Kidney (tissue), 14 donors: Measurements from ENCODE around the gene CCK. TPM values are rescaled to one million over a fixed set of nuclear protein-coding genes. Genes with fewer than 3 reads are reported as not detected.

ENCODE experiments used
- DNase-seq, 5 donors: peaks; one replicate each; pipeline ENCODE4 v3.0.0-alpha.2; 2013 to 2020
- FAIRE-seq: peaks from 2 replicates; lab custom pipeline; 2012; peaks lifted over from hg19 to GRCh38; lab: Jason Lieb, UNC
- H3K27ac ChIP-seq, 2 donors: one replicate each; pipeline ENCODE4 v1.7.0; 2013; ENCODE audit warnings: low read depth in 2 of 2, low read length in 2 of 2, inconsistent platforms in 1 of 2
- H3K27me3 ChIP-seq: one replicate; pipeline ENCODE4 v1.7.1; 2013; ENCODE audit warnings: low read length, inconsistent platforms; ENCODE audit not compliant: control insufficient read depth, insufficient read depth
- H3K36me3 ChIP-seq, 3 donors: one replicate each; pipeline versions ENCODE4 v1.7.0 to v1.7.1; 2013; ENCODE audit warnings: low read length in 3 of 3, control low read depth in 1 of 3, inconsistent platforms in 1 of 3; ENCODE audit not compliant: insufficient read depth in 3 of 3, control insufficient read depth in 2 of 3
- H3K4me1 ChIP-seq, 3 donors: one replicate each; pipeline versions ENCODE4 v1.7.0 to v1.7.1; 2013; ENCODE audit warnings: low read length in 3 of 3, inconsistent platforms in 1 of 3, low read depth in 1 of 3; ENCODE audit not compliant: control insufficient read depth in 2 of 3, insufficient read depth in 2 of 3
- H3K4me3 ChIP-seq, 3 donors: one replicate each; pipeline versions ENCODE4 v1.7.0 to v1.8.1; 2013; ENCODE audit warnings: low read length in 3 of 3, control low read depth in 1 of 3, inconsistent platforms in 1 of 3
- H3K9ac ChIP-seq, 3 donors: one replicate each; pipeline versions ENCODE4 v1.7.0 to v1.7.1; 2013; ENCODE audit warnings: low read length in 3 of 3, control low read depth in 1 of 3, inconsistent platforms in 1 of 3
- H3K9me3 ChIP-seq, 3 donors: one replicate each; pipeline versions ENCODE4 v1.7.0 to v1.7.1; 2013; ENCODE audit warnings: low read length in 3 of 3, control low read depth in 1 of 3, inconsistent platforms in 1 of 3; ENCODE audit not compliant: control insufficient read depth in 2 of 3, insufficient read depth in 1 of 3
- CTCF ChIP-seq: IDR thresholded peaks from 3 replicates; pipeline ENCODE4 v1.5.1; 2012; ENCODE audit warnings: mild to moderate bottlenecking, moderate library complexity, borderline replicate concordance; ENCODE audit not compliant: insufficient read depth; ENCODE audit errors: extremely low read depth
- intact Hi-C: fragments of 100-400 bp; cut with DNase I; formaldehyde crosslinking; loops from one replicate; pipeline ENCODE4 v1.11.1; 2022
- polyA plus RNA-seq: library from polyadenylated mRNA; stranded (reverse); fragments of 350-450 nt; fragmentation: Illumina TruSeq; extraction: RNeasy Lipid Tissue Mini Kit (QIAGEN cat#74804); gene quantifications from one replicate; pipeline ENCODE4 v1.2.3, GENCODE V29; 2014; ENCODE audit warnings: low read depth, low replicate concordance; ENCODE audit not compliant: insufficient read depth
- total RNA-seq: library from RNA; stranded (reverse); fragmentation: NEBNext Ultra II Directional; extraction: Animal tissue kit (Norgen Biotek cat#: 25700); gene quantifications from one replicate; pipeline ENCODE4 v1.2.1, GENCODE V29; 2021
- donor health status: control.
- donor health status: control.
- donor health status: control.
- donor health status: control.
- donor health status: control.
- donor health status: DM: yes; HTN: yes; CAD: no.
- donor health status: Normal renal cell carcinoma (clear cell type).

CCK gene
- total and polyA plus RNA-seq, 2 donors from 2014 or later, result not detected

- intact Hi-C loops, result no loop called here
- H3K27ac ChIP-seq, result no peak overlapping the region
- no peak overlapping the region for H3K9ac ChIP-seq
- H3K4me1 ChIP-seq, result no peaks in the 10 kb centered on the region
- no peaks in the 10 kb centered on the region for H3K36me3 ChIP-seq
- TF ChIP-seq CTCF, result no peak
- no peaks in the 10 kb centered on the region for H3K27me3 ChIP-seq
- no peaks in the 10 kb centered on the region for H3K9me3 ChIP-seq
- no peak overlapping the region for H3K4me3 ChIP-seq
- FAIRE-seq, result no peak
- no peak for DNase-seq
Measured at GRCh38 chr3:42300778-42301177, 34.8 kb upstream of the CCK start.

GRCh38 chr3:42300013-42300412 lies 34.0 kb upstream of the CCK start:
- no peak for TF ChIP-seq CTCF
- no peak overlapping the region for H3K9ac ChIP-seq
- FAIRE-seq, result no peak
- no peaks in the 10 kb centered on the region for H3K4me1 ChIP-seq
- no peaks in the 10 kb centered on the region for H3K27me3 ChIP-seq
- H3K9me3 ChIP-seq, result no peaks in the 10 kb centered on the region
- H3K4me3 ChIP-seq, result no peak overlapping the region
- intact Hi-C loops, result no loop called here
- H3K36me3 ChIP-seq, result no peaks in the 10 kb centered on the region
- H3K27ac ChIP-seq, result no peak overlapping the region
- peak in 4 of 5 donors; percentile 47 to 90 (median 84) for DNase-seq

GRCh38 chr3:42298259-42298658 lies 32.3 kb upstream of the CCK start:
- Histone ChIP-seq H3K27ac (no peak overlapping the region), H3K36me3 (no peaks in the 10 kb centered on the region), H3K4me3 (no peak overlapping the region), H3K9me3 (no peaks in the 10 kb centered on the region), H3K27me3 (no peaks in the 10 kb centered on the region), H3K9ac (no peak overlapping the region), H3K4me1 (no peaks in the 10 kb centered on the region)
- intact Hi-C loops, result no loop called here
- FAIRE-seq (no peak), DNase-seq (no peak)
- no peak for TF ChIP-seq CTCF

- intact Hi-C loops, result no loop called here
- no peaks in the 10 kb centered on the region for H3K4me1 ChIP-seq
- FAIRE-seq, result no peak
- H3K9me3 ChIP-seq, result no peaks in the 10 kb centered on the region
- TF ChIP-seq CTCF, result no peak
- no peaks in the 10 kb centered on the region for H3K36me3 ChIP-seq
- no peak overlapping the region for H3K27ac ChIP-seq
- H3K27me3 ChIP-seq, result no peaks in the 10 kb centered on the region
- no peak overlapping the region for H3K9ac ChIP-seq
- no peak for DNase-seq
- H3K4me3 ChIP-seq, result no peak overlapping the region
Measured at GRCh38 chr3:42292009-42292408, 26.0 kb upstream of the CCK start.
